Aorta (tissue), 5 donors: ENCODE measurements around the gene MYL7. TPM values are rescaled to one million over a fixed set of nuclear protein-coding genes. Genes with fewer than 3 reads are reported as not detected.
A peak's percentile ranks its signal among the peaks of the same experiment; 100 is the strongest.

ENCODE experiments used
- ATAC-seq: fragments of 200-7000 bp; cut with Tn5 transposase; one replicate; pipeline ENCODE4 v1.9.1; 2022; ENCODE audit warnings: moderate library complexity; ENCODE audit not compliant: low FRiP score
- DNase-seq, 2 donors: peaks; one replicate each; pipeline ENCODE4 v3.0.0-alpha.2; 2020
- H3K27ac ChIP-seq, 2 donors: one replicate each; pipeline ENCODE4 v1.5.1; 2013; ENCODE audit warnings: low read length in 2 of 2, mild to moderate bottlenecking in 2 of 2, moderate library complexity in 2 of 2, control low read depth in 1 of 2, inconsistent platforms in 1 of 2, low read depth in 1 of 2
- H3K27me3 ChIP-seq, 2 donors: one replicate each; pipeline ENCODE4 v1.6.1; 2013; ENCODE audit warnings: control low read depth in 1 of 2, low read length in 1 of 2, mild to moderate bottlenecking in 1 of 2, moderate library complexity in 1 of 2; ENCODE audit not compliant: insufficient read depth in 2 of 2, control insufficient read depth in 1 of 2
- H3K36me3 ChIP-seq, 2 donors: one replicate each; pipeline ENCODE4 v1.6.1; 2013; ENCODE audit warnings: control low read depth in 1 of 2, low read length in 1 of 2, mild to moderate bottlenecking in 1 of 2; ENCODE audit not compliant: insufficient read depth in 2 of 2, control insufficient read depth in 1 of 2
- H3K4me1 ChIP-seq, 2 donors: one replicate each; pipeline ENCODE4 v1.6.1; 2013; ENCODE audit warnings: low read length in 2 of 2, control low read depth in 1 of 2, mild to moderate bottlenecking in 1 of 2, moderate library complexity in 1 of 2; ENCODE audit not compliant: insufficient read depth in 2 of 2, control insufficient read depth in 1 of 2
- H3K4me3 ChIP-seq, 2 donors: one replicate each; pipeline ENCODE4 v1.5.1; 2013; ENCODE audit warnings: low read length in 2 of 2, control low read depth in 1 of 2, mild to moderate bottlenecking in 1 of 2
- H3K9me3 ChIP-seq: one replicate; pipeline ENCODE4 v1.6.1; 2013; ENCODE audit warnings: mild to moderate bottlenecking, low read length; ENCODE audit not compliant: control insufficient read depth
- WGBS, 2 donors: extraction: QIAGEN DNeasy Blood & Tissue Kit; methylation state at CpG; one replicate each; pipeline ENCODE4 v1.1.7; 2013; 5-methylcytosine and 5-hydroxymethylcytosine counted together
- intact Hi-C, 2 donors: fragments of 100-400 bp; cut with DNase I; formaldehyde crosslinking; loops; one replicate each; pipeline versions ENCODE4 v1.14.2 to v1.15.0; 2022
- polyA plus RNA-seq, 2 donors: library from polyadenylated mRNA; stranded (reverse); fragments of 200-250 nt; gene quantifications; one replicate each; pipeline ENCODE4 v1.2.3, GENCODE V29; 2013
- total RNA-seq, 2 donors: library from RNA; stranded (reverse); fragmentation: NEBNext Ultra II Directional; extraction: Animal tissue kit (Norgen Biotek cat#: 25700); gene quantifications; one replicate each; pipeline ENCODE4 v1.2.1, GENCODE V29; 2021
- donor health status: healthy with polysubstance abuse.
- donor health status: Bipolar disorder and iron deficiency.
- donor health status: DM: no; HTN: no; CAD: no.
- donor health status: DM: no; HTN: no; CAD: no.
- donor health status: DM: yes; HTN: yes; CAD: no.

Gene MYL7
- total and polyA plus RNA-seq, 4 donors = 2.6 to 4.1 TPM; not detected in 2

- Histone ChIP-seq H3K36me3 (no peaks in the 10 kb centered on the region), H3K27me3 (no peaks in the 10 kb centered on the region), H3K4me3 (no peak overlapping the region), H3K4me1 (no peaks in the 10 kb centered on the region), H3K9me3 (no peaks in the 10 kb centered on the region), H3K27ac (no peak overlapping the region)
- 82 to 89% methylated on average over 5 of the region's 5 CpGs for WGBS, 2 donors
- DNase-seq (peak in 1 of 2 donors; percentile 63), ATAC-seq (no peak)
- intact Hi-C loops = no loop called here
Measured at GRCh38 chr7:44153948-44154335, 12.8 kb upstream of the MYL7 start.

GRCh38 chr7:44152971-44153947 lies 12.1 kb upstream of the MYL7 start:
- ATAC-seq (no peak), DNase-seq (peak in 1 of 2 donors; percentile 66)
- H3K27me3 ChIP-seq = no peaks in the 10 kb centered on the region
- no peaks in the 10 kb centered on the region for H3K4me1 ChIP-seq
- no peaks in the 10 kb centered on the region for H3K36me3 ChIP-seq
- 87 to 89% methylated on average over 22 of the region's 22 CpGs for WGBS, 2 donors
- H3K4me3 ChIP-seq = no peak overlapping the region
- intact Hi-C loops = no loop called here
- H3K9me3 ChIP-seq = no peaks in the 10 kb centered on the region
- H3K27ac ChIP-seq = no peak overlapping the region

- no peaks in the 10 kb centered on the region for H3K4me1 ChIP-seq
- no peaks in the 10 kb centered on the region for H3K9me3 ChIP-seq
- no peaks in the 10 kb centered on the region for H3K36me3 ChIP-seq
- intact Hi-C loops = no loop called here
- no peak overlapping the region for H3K27ac ChIP-seq
- DNase-seq (peak in 1 of 2 donors; percentile 57), ATAC-seq (no peak)
- no peaks in the 10 kb centered on the region for H3K27me3 ChIP-seq
- H3K4me3 ChIP-seq = no peak overlapping the region
- WGBS, 2 donors = 96% methylated on average over 9 of the region's 9 CpGs
Measured at GRCh38 chr7:44151956-44152355, 10.8 kb upstream of the MYL7 start.

- WGBS, 2 donors = 89 to 90% methylated on average over 16 of the region's 16 CpGs
- peak in 1 of 2 donors; percentile 68 for DNase-seq
- Histone ChIP-seq H3K27ac (no peak overlapping the region), H3K27me3 (no peaks in the 10 kb centered on the region), H3K36me3 (no peaks in the 10 kb centered on the region), H3K4me3 (no peak overlapping the region), H3K4me1 (no peaks in the 10 kb centered on the region), H3K9me3 (no peaks in the 10 kb centered on the region)
- ATAC-seq = no peak
- intact Hi-C loops = no loop called here
Measured at GRCh38 chr7:44150966-44151941, 10.1 kb upstream of the MYL7 start.

GRCh38 chr7:44150466-44150832 lies 9.3 kb upstream of the MYL7 start:
- H3K27me3 ChIP-seq = no peaks in the 10 kb centered on the region
- ATAC-seq (no peak), DNase-seq (no peak)
- no peak overlapping the region for H3K4me3 ChIP-seq
- intact Hi-C loops = no loop called here
- H3K9me3 ChIP-seq = no peaks in the 10 kb centered on the region
- H3K27ac ChIP-seq = no peak overlapping the region
- WGBS, 2 donors = 84 to 88% methylated on average over 5 of the region's 5 CpGs
- no peaks in the 10 kb centered on the region for H3K4me1 ChIP-seq
- H3K36me3 ChIP-seq = no peaks in the 10 kb centered on the region

GRCh38 chr7:44149571-44150465 lies 8.7 kb upstream of the MYL7 start:
- Histone ChIP-seq H3K36me3 (no peaks in the 10 kb centered on the region), H3K4me3 (no peak overlapping the region), H3K27ac (no peak overlapping the region), H3K4me1 (no peaks in the 10 kb centered on the region), H3K9me3 (no peaks in the 10 kb centered on the region), H3K27me3 (no peaks in the 10 kb centered on the region)
- ATAC-seq (no peak), DNase-seq (peak in 1 of 2 donors; percentile 44)
- intact Hi-C loops = no loop called here
- 82% methylated on average over 18 of the region's 18 CpGs for WGBS, 2 donors

- H3K27me3 ChIP-seq = no peaks in the 10 kb centered on the region
- H3K36me3 ChIP-seq = no peaks in the 10 kb centered on the region
- no peak for ATAC-seq
- intact Hi-C loops = no loop called here
- H3K9me3 ChIP-seq = no peaks in the 10 kb centered on the region
- no peak overlapping the region for H3K4me3 ChIP-seq
- 93% methylated on average over 9 of the region's 9 CpGs for WGBS, 2 donors
- no peaks in the 10 kb centered on the region for H3K4me1 ChIP-seq
- peak in 1 of 2 donors; percentile 26 for DNase-seq
- H3K27ac ChIP-seq = no peak overlapping the region
Measured at GRCh38 chr7:44148961-44149536, 7.9 kb upstream of the MYL7 start.

GRCh38 chr7:44148166-44148565 lies 7.0 kb upstream of the MYL7 start:
- intact Hi-C loops = no loop called here
- Histone ChIP-seq H3K27me3 (no peaks in the 10 kb centered on the region), H3K9me3 (no peaks in the 10 kb centered on the region), H3K4me1 (no peaks in the 10 kb centered on the region), H3K4me3 (no peak overlapping the region), H3K36me3 (no peaks in the 10 kb centered on the region), H3K27ac (no peak overlapping the region)
- no peak for ATAC-seq
- WGBS, 2 donors = 73 to 78% methylated on average over 2 of the region's 2 CpGs
- DNase-seq = peak in 1 of 2 donors; percentile 27
